HS-27A (cell line): ENCODE measurements around the gene ZNF397.

Source experiments
- DNase-seq: peaks from one replicate; pipeline ENCODE4 v3.0.0-alpha.2; 2012; ENCODE audit warnings: low read depth, missing footprints

Gene ZNF397

GRCh38 chr18:35246831-35247230 is 6.0 kb downstream of the ZNF397 start:
- no peak for DNase-seq

- DNase-seq: no peak
Observed at GRCh38 chr18:35247412-35248249, 6.8 kb downstream of the ZNF397 start.

- no peak for DNase-seq
Observed at GRCh38 chr18:35248429-35248828, 7.6 kb downstream of the ZNF397 start.

GRCh38 chr18:35252466-35252865 is 11.6 kb downstream of the ZNF397 start:
- no peak for DNase-seq

- no peak for DNase-seq
Observed at GRCh38 chr18:35253655-35254287, 12.9 kb downstream of the ZNF397 start.

GRCh38 chr18:35256947-35257346 is 16.1 kb downstream of the ZNF397 start:
- no peak for DNase-seq

GRCh38 chr18:35264409-35264808 is 23.6 kb downstream of the ZNF397 start:
- DNase-seq: no peak

- DNase-seq: no peak
Observed at GRCh38 chr18:35267161-35267651, 26.4 kb downstream of the ZNF397 start.

- no peak for DNase-seq
Observed at GRCh38 chr18:35267809-35268208, 27.0 kb downstream of the ZNF397 start.

- DNase-seq: no peak
Observed at GRCh38 chr18:35268821-35269220, 28.0 kb downstream of the ZNF397 start.

GRCh38 chr18:35271656-35272055 is 30.8 kb downstream of the ZNF397 start:
- no peak for DNase-seq

GRCh38 chr18:35276267-35276666 is 35.4 kb downstream of the ZNF397 start:
- no peak for DNase-seq

GRCh38 chr18:35277633-35278032 is 36.8 kb downstream of the ZNF397 start:
- no peak for DNase-seq

- no peak for DNase-seq
Observed at GRCh38 chr18:35278085-35278484, 37.3 kb downstream of the ZNF397 start.

GRCh38 chr18:35278969-35279368 is 38.1 kb downstream of the ZNF397 start:
- DNase-seq: no peak

GRCh38 chr18:35282353-35282752 is 41.5 kb downstream of the ZNF397 start:
- DNase-seq: peak; percentile 79

GRCh38 chr18:35283923-35284794 is 43.3 kb downstream of the ZNF397 start:
- DNase-seq: no peak

GRCh38 chr18:35284841-35285240 is 44.0 kb downstream of the ZNF397 start:
- no peak for DNase-seq

GRCh38 chr18:35289293-35289692 is 48.5 kb downstream of the ZNF397 start:
- DNase-seq: no peak

- no peak for DNase-seq
Observed at GRCh38 chr18:35289727-35290093, 48.9 kb downstream of the ZNF397 start.

GRCh38 chr18:35290094-35290735 is 49.4 kb downstream of the ZNF397 start, which contains the start of gene ZSCAN30:
Gene ZSCAN30 (minus strand): TSS chr18:35290229. CDS start chr18:35264352, 25,877 bp downstream.
- DNase-seq: peak; percentile 85

GRCh38 chr18:35291166-35291565 is 50.3 kb downstream of the ZNF397 start:
- no peak for DNase-seq
